K562 (cell line): ENCODE measurements around the gene EEF1A2. TPM values are rescaled to one million over a fixed set of nuclear protein-coding genes. Genes with fewer than 3 reads are reported as not detected.

Experiments
- BCL6 ChIP-seq: fragments of 250-450 bp; sonication (Bioruptor Pico); IDR thresholded peaks from 2 replicates; pipeline ENCODE4 v1.4.0; 2020
- BCOR ChIP-seq: fragments of 450-650 bp; IDR thresholded peaks from 2 replicates; pipeline ENCODE4 v1.6.1; 2016
- CLOCK ChIP-seq: fragments of 250-450 bp; sonication (Bioruptor Pico); IDR thresholded peaks from 2 replicates; pipeline ENCODE4 v1.4.0; 2020; ENCODE audit warnings: mild to moderate bottlenecking, moderate library complexity, borderline replicate concordance
- DMBX1 ChIP-seq: fragments of 250-450 bp; sonication (Bioruptor Pico); IDR thresholded peaks from 2 replicates; pipeline ENCODE4 v1.8.0; 2022; ENCODE audit warnings: inconsistent platforms, mild to moderate bottlenecking, moderate library complexity, borderline replicate concordance
- E2F3 ChIP-seq: fragments of 250-450 bp; sonication (Bioruptor Pico); IDR thresholded peaks from 2 replicates; pipeline ENCODE4 v1.4.0; 2020; ENCODE audit warnings: mild to moderate bottlenecking
- GATA2 ChIP-seq: sonication (generic); formaldehyde crosslinking; IDR thresholded peaks from 2 replicates; pipeline ENCODE4 v1.4.0; 2020; ENCODE audit warnings: mild to moderate bottlenecking, missing genetic modification reagents
- KLF13 ChIP-seq: fragments of 450-650 bp; IDR thresholded peaks from 2 replicates; pipeline ENCODE4 v1.6.1; 2016; ENCODE audit warnings: missing genetic modification characterization, low read depth, mild to moderate bottlenecking, missing compliant biosample characterization, moderate library complexity, borderline replicate concordance
- PHF20 ChIP-seq: fragments of 450-650 bp; IDR thresholded peaks from 2 replicates; pipeline ENCODE4 v1.6.1; 2018; ENCODE audit not compliant: partially characterized antibody
- SMARCA5 ChIP-seq: fragments of 450-650 bp; IDR thresholded peaks from 2 replicates; pipeline ENCODE4 v1.6.1; 2016
- SNIP1 ChIP-seq: fragments of 450-650 bp; IDR thresholded peaks from 2 replicates; pipeline ENCODE4 v1.7.1; 2017; ENCODE audit warnings: low read depth, mild to moderate bottlenecking
- SRF ChIP-seq, 2 experiments: fragments of 250-450, 450-650 bp in 1 of 2; sonication (Bioruptor Pico) in 1 of 2; sonication (generic) in 1 of 2; formaldehyde crosslinking; IDR thresholded peaks; 2 replicates each; pipeline versions ENCODE4 v1.5.0 to v1.5.1; 2020 to 2022; ENCODE audit warnings: mild to moderate bottlenecking in 1 of 2, missing genetic modification reagents in 1 of 2
- TARDBP ChIP-seq: fragments of 450-650 bp; IDR thresholded peaks from 2 replicates; pipeline ENCODE4 v1.6.1; 2016
- TFAP4 ChIP-seq: sonication (generic); formaldehyde crosslinking; IDR thresholded peaks from 2 replicates; pipeline ENCODE4 v1.8.0; 2022; ENCODE audit warnings: missing genetic modification reagents, mild to moderate bottlenecking, moderate library complexity, borderline replicate concordance
- THRA ChIP-seq: fragments of 450-650 bp; IDR thresholded peaks from 2 replicates; pipeline ENCODE4 v1.6.1; 2017; ENCODE audit warnings: mild to moderate bottlenecking, moderate library complexity
- USF1 ChIP-seq: sonication (generic); formaldehyde crosslinking; IDR thresholded peaks from 2 replicates; pipeline ENCODE4 v1.9.0; 2022; ENCODE audit warnings: mild to moderate bottlenecking, missing genetic modification reagents
- ZFX ChIP-seq: sonication (generic); formaldehyde crosslinking; IDR thresholded peaks from 2 replicates; pipeline ENCODE4 v1.8.0; 2022; ENCODE audit warnings: mild to moderate bottlenecking, missing genetic modification reagents, moderate library complexity
- ZNF224 ChIP-seq: sonication (generic); formaldehyde crosslinking; IDR thresholded peaks from 2 replicates; pipeline ENCODE4 v1.8.0; 2022; ENCODE audit warnings: mild to moderate bottlenecking, missing genetic modification reagents
- ZNF740 ChIP-seq, 3 experiments: fragments of 200-800 bp in 1 of 3; sonication (Bioruptor generic) in 1 of 3; sonication (generic) in 1 of 3; formaldehyde crosslinking in 1 of 3; IDR thresholded peaks; 2 replicates each; pipeline versions ENCODE4 v1.6.1 to v1.8.0; 2016 to 2022; ENCODE audit warnings: mild to moderate bottlenecking in 2 of 3, missing compliant biosample characterization in 2 of 3, missing genetic modification characterization in 2 of 3, missing genetic modification reagents in 1 of 3
- polyA plus RNA-seq, 8 experiments: library from polyadenylated mRNA; depleted of rRNA in 4 of 8; stranded (reverse) in 5 of 8; unstranded in 3 of 8; fragments of >200 nt; fragmentation: Nextera tagmentation in 2 of 8; fragmentation: Illumina TruSeq in 1 of 8; extraction: Ambion mirVana in 2 of 8; extraction: Trizol in 1 of 8; gene quantifications; 2 replicates each; pipeline versions ENCODE4 v1.2.1 to v1.2.3, GENCODE V29; 2011 to 2014; ENCODE audit warnings: inconsistent platforms in 1 of 8, missing spikeins in 1 of 8
- total RNA-seq, 7 experiments: library from RNA; depleted of rRNA in 6 of 7; stranded (reverse); fragments of >200 nt in 6 of 7; fragmentation: Illumina TruSeq in 2 of 7; extraction: Trizol in 2 of 7; gene quantifications; 2 replicates each; pipeline versions ENCODE4 v1.2.1 to v1.2.3, GENCODE V29; 2011 to 2021; ENCODE audit warnings: low replicate concordance in 1 of 7

EEF1A2 gene
- total and polyA plus RNA-seq, 9 of the 15 experiments (the other 6 are each of a cell fraction or from before 2014, with no cell fraction given) = 0.04 to 29.6 (median 11.5) TPM

- TF ChIP-seq SRF (CRISPR knock-in tag; IDR thresholded peaks at IDR 0.05) = no peak
- TF ChIP-seq PHF20 = no peak
- no peak for TF ChIP-seq SNIP1
- TF ChIP-seq DMBX1 = no peak
- 0 out of 2 replicates have a peak, but pooled peaks have one; percentile 30 for TF ChIP-seq BCOR
- TF ChIP-seq THRA = no peak
- no peak for TF ChIP-seq SMARCA5
- no peak for TF ChIP-seq ZNF224 (CRISPR knock-in tag)
- peak; percentile 24; the same call in 1 of the 2 replicates for TF ChIP-seq GATA2 (CRISPR knock-in tag)
- peak; percentile 46; the same call in 1 of the 2 replicates for TF ChIP-seq TFAP4 (CRISPR knock-in tag)
- TF ChIP-seq USF1 (CRISPR knock-in tag) = no peak
- TF ChIP-seq CLOCK = no peak
- no peak for TF ChIP-seq KLF13 (tag)
- 0 out of 2 replicates have a peak, but pooled peaks have one; percentile 49 for TF ChIP-seq TARDBP
- no peak for TF ChIP-seq ZFX (CRISPR knock-in tag)
- TF ChIP-seq BCL6 (CRISPR knock-in tag) = no peak
- TF ChIP-seq ZNF740 (CRISPR knock-in tag; IDR thresholded peaks at IDR 0.05) = 0 out of 2 replicates have a peak, but pooled peaks have one; percentile 10
- TF ChIP-seq ZNF740 (tag; IDR thresholded peaks at IDR 0.05) = no peak
- no peak for TF ChIP-seq E2F3 (CRISPR knock-in tag)
Measured at GRCh38 chr20:63497946-63498935, 642 bp downstream of the EEF1A2 start (continued).
